Muscle of back (tissue), 11 donors: ENCODE data around the gene MALAT1. TPM values are rescaled to one million over a fixed set of nuclear protein-coding genes. Genes with fewer than 3 reads are reported as not detected.

Experiments
- DNase-seq, 3 donors: peaks; one replicate each; pipeline versions ENCODE4 v3.0.0 to v3.0.0-alpha.2; 2013
- polyA plus RNA-seq, 10 donors: library from polyadenylated mRNA; unstranded; fragments of 120-200 nt; gene quantifications; one replicate each; pipeline ENCODE4 v1.2.1, GENCODE V29; 2013; ENCODE audit not compliant: insufficient read length in 10 of 10

MALAT1 gene
- polyA plus RNA-seq, 10 donors, result 85.1 to 316 (median 172) TPM

DNA sequence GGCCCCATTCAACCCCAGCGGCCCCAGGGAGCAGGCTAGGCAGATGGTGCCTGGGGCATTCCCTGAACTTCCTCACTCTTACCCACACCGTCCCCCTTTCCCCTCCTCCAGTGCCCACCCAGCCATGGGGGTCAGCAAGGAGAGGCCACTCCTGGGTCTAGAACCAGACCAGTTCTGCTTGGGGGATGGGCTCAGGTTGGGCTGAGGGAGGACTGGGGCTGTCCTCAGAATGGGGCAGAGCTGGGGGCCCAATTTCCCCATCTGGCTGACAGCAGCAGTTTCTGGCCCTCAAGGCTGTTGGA is 38.4 kb downstream of the MALAT1 start:
- DNase-seq, result no peak

DNA sequence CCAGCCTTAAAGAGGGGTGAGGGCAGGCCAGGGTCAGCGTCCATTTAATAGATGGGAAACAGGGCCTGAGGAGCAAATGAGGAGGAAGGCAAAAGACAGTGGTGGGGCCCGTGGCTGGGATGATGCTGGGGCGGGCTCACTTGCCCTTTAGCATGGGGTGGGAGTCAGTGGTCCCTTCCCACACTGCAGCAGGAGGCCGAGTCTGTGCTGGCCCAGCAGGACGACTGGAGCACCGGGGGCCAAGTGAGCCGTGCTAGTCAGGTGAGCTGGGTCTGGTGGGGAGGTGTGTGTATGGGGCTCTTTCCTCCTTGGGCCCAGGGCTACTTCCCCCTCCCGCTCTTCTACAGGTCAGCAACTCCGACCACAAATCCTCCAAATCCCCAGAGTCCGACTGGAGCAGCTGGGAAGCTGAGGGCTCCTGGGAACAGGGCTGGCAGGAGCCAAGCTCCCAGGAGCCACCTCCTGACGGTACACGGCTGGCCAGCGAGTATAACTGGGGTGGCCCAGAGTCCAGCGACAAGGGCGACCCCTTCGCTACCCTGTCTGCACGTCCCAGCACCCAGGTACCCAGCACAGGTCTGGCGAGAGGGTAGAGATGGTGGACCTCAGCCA is 38.9 kb downstream of the MALAT1 start:
- DNase-seq, result no peak

GRCh38 chr11:65538232-65538914 is 39.5 kb downstream of the MALAT1 start:
- peak in 1 of 3 donors; percentile 40 for DNase-seq

DNA sequence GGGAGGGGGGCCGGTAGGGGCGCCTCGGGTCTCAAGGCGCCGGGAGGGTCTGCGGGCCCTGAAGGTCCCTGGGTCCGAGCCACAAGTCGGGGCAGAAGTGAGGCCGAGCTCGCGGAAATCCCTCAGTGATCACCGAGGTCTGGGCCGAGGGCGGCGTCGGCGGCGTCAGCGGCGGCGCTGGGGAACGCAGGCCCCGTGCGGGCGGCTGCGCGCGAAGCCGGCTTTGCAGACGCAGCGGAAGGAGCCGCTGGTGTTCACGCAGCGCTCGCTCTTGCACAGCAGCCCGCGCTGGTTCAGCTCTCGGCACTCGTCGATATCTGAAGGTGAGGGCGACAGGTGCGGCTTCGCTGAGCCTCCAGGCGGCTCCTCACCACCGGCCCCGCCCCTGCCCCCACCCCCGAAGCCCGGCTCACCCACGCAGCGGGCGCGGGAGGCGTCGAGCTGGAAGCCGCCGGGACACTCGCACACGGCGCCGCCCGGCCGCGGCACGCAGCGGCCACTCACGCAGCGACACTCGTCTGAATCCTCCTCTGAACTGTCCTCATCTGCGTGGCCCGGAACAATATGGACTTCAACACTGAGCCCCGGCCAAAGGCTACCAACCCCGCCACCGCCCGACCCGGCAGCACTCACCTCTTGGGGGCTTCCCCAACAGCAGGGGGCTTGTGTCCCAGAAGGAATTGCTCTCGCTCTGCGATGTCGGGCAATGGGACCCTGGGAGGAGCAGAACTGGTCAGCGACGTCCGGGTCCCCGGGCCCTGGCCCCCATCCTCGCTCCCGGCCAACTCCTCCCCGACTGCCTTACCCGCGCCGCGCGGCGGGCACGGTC is 40.3 kb downstream of the MALAT1 start:
- peak in 1 of 3 donors; percentile 43 for DNase-seq

DNA sequence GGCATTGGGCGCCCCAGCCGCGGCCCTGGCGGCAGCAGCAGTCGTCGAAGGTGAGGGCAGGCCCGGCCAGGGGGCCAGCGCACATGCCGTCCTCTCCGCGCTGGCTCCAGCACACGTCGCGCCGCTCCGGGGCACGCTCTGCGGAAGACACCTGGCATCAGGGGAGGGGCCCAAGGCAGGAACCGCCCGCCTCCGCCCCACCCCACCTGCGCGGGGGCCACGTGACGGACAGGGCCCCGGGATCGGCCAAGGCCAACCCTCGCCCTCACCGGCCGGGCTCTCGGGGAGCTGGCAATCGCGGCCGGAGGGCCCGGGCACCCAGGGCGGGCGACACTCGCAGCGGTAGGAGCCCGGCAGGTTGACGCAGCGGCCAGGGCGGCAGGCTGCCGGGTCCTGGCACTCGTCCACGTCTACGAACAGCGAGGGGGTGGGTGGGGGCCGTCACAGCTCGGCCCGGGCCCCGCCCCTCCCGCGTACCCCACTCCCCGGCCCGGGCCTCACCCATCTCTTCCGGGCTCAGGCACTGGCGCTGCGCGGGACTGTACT is 41.0 kb downstream of the MALAT1 start:
- no peak for DNase-seq

DNA sequence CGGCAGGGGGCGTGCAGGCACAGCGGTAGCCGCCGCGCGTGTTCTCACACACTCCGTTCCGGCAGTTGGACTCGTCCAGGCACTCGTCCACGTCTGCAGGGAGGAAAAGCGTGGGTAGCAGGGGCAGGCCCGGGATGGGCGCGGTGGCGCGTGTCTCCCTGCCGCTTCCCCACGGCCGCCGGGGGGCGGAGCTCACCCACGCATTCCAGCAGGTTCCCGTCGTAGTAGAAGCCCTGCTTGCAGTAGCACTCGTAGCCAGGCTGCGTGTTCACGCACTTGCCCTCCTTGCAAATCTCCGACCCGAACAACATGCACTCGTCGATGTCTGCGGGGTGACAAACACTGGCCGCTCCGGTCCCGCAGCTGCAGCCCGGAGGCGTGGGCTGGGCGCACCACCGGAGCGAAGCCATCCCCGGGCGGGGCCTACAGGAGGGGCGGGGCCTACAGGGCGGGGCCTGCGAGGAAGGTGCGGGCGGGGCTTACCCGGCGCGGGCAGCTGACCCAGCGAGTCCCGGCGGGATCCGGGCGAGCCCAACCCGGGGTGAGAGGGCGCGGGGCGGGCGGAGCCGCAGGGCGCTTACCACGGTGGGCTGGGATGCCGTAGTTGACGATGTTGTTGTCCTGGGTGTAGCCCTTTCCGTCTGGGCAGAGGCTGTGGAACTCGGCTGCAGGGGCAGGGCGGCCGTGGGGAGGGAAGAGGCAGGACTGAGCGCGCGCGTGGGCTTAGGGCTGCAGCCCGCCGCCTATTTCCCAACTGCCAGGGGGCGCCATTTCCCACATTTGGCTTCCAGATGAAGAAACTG is 41.6 kb downstream of the MALAT1 start:
- DNase-seq, result peak; percentile 77 to 95 (median 88)

DNA sequence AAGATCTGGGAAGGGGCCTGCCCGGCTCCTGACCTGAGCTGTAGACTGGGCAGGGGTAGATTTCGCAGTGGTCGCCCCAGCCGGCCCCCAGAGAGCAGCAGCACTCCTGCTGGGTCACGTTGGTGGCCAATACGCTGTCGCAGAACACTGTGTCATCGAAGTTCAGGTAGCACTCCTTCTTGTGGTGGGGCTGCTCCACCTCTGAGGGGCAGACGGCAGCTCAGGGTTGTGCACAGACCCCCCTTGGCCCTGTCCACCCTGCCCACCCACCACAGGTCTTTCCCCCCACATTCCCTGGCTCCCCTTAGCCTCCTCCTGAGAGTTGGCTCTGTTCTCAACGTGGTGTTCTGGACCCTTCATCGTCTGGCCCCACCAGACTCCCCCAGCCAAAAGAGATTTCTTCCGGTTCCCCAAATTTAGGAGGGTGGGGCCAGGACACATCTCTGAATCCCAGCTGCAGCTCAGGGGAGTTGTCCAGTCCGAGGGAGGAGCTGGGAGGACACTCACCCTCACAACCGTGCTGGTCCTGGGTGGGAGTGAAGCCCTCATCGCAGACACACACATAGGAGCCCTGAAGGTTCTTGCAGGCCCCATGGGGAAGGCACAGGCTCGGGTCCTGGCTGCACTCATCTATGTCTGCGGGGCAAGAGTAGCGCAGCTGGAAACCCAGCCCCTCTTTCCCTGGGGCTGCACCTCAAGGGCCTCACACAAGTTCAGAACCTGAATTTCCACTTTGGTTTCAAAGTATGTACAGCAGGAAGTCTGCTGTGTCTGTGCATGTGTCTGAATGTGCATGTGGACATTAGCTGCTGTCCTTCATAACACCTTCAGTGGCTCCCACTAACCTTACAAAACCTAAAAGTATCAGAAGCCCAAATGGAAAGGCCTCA is 42.5 kb downstream of the MALAT1 start:
- DNase-seq, result no peak

- DNase-seq, result no peak
Observed at GRCh38 chr11:65542738-65543390, 44.0 kb downstream of the MALAT1 start.

DNA sequence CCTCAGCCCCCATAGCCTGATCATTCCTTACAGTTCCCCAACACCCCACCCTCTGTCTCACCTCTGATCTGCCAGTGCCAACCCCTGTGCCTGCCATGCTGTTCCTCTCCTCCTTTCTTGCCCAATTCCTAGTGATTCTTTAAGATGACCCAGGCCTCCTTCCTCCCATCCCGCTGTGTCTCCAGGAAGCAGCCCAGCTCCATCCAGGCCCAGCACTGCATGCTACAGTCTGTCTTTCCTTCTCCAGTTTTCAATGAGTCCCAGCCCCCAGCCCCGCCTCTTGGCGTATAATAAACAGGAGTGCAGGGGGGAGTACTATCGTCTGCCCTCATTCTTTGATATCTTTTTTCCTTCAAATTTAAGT is 47.0 kb downstream of the MALAT1 start:
- DNase-seq, result no peak

- DNase-seq, result peak in 1 of 3 donors; percentile 52
Observed at GRCh38 chr11:65546217-65546958, 47.5 kb downstream of the MALAT1 start.

- no peak for DNase-seq
Observed at GRCh38 chr11:65547446-65548125, 48.7 kb downstream of the MALAT1 start.

DNA sequence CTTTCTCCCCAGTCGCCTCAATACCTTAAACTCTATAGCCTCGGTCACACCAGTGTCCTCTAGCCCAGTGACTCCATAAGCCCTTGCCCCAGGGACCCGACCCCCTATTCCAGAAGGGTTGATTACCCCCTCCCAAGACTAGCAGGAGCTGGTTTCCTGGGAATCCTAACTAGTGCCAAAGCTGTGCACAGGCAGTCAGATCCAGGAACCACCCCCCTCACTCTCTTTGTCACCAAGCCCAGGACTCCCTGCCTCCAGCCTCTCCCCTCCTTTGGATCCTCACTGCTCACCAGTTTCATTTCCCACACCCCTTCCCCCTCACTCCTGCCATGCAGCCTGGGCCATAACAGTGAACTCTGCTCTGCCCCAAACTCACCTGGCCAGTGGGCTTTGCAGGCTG is 49.5 kb downstream of the MALAT1 start:
- no peak for DNase-seq

DNA sequence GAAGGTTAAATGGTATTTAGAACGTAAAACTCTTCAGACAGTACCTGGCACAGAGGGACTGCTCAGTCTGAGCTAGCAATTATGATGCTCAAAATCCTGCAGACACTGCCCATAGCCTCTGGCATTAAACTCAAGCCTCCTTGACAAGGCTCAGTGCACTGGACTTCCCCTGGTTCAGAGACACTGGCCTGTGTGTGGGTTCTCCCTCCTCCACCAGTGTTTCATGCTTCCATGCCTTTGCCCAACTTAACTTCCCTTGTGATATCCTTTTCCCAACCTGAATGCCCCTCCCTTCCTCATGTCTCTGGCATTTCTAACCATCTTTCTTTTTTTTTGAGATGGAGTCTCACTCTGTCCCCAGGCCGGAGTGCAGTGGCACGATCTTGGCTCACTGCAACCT is 50.3 kb downstream of the MALAT1 start:
- no peak for DNase-seq

DNA sequence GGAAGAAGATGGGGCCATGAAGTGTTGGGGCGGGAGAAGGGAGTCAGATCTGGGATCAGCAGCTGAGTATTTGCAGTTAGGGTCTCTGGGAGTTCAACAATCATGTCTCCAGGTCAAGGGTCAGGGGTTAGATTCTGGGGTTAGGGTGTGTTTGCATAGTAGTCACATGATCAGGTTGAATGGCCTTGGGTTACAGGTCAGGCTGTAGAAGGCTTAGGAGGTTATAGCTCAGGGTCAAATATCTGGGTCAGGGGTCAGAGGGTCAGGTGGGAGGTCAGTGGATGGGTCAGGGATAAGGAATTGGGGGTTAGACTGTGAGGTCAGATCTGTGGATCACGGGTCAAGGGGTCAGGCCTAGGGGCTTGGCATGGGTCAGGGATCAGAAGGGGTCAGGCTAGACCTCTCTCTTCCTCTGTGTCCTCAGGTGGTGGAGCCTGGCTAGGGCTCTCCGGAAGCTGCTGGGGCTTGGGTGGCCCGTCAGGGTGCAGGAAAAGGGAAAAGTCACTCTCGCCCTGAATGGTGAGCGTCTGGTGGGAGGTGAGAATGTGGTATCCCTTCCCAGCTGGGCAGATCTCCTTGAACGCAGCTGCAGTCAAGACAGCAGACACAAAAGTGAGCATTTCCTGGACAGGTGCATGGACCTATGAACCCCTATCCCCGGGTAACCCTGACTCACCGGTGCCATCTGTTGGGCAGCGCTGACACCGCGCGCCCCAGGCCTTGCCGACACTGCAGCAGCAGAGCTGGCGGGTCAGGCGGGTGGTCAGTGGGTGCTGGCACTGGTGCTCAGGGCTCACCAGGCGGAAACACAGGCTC is 52.9 kb downstream of the MALAT1 start:
- DNase-seq, result peak in 1 of 3 donors; percentile 52

DNA sequence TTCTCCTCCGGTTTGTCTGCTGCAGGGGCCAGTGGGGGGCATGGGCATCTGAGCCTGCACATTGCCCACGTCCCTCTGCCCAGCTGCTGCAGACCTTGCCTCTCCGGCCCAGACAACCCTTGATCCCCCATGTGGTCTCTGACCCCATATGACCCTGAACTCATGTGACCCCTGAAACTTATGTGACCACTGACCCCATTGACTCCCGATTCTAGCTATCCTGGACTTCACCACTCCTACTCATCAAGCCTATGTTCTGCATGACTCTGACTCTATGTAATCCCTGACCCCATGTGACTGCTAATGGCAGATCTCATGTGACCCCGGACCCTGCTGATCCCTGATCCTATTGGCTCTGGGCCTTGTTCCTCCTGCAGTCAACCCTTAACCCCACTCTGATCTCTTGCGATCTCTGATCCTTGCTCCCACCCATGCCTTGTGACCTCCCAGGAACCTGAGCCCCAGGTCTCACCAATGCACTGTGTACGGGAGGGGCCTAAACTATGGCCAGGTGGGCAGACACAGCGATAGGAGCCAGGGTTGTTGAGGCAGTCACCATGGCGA is 53.6 kb downstream of the MALAT1 start:
- DNase-seq, result no peak

DNA sequence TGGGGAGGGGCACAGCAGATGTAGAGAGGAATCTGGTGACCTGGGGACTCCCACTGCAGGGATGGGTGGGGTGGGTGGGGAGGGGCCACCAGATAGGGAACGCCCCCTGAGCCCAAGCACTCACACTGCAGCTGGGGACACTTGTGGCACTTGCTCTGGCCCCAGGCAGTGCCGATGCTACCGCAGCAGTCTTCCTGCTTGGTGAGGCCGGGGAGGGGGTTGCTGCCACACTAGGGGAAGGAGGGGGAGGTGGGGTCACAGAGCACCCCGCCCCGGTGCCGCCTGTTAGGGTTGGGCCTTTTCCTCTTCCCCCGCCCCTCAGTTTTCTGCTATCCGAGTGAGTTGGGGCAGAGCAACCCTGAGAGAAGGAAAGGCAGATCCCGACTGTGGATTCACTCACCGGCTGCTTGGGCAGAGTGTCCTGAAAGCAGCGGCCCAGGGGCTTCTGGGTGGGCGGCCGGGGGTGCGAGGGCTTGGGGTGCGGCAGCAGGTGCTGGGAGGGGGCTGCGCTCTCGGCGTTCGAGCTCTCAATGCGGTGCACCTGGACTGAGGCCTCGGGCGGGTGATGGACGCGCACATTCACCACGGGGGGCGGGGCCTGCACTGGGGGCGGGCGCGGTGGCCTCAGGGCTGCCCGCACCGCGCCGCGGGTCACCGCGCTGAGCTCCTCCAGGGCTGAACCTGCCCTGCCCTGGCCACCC is 54.6 kb downstream of the MALAT1 start:
- DNase-seq, result no peak
